HG03045 (cell line): Measurements from ENCODE around the gene TTLL12.

Source experiments
- ATAC-seq: cut with Tn5 transposase; IDR thresholded peaks from one replicate; pipeline ENCODE4 v1.9.1; 2021; ENCODE audit warnings: mild to moderate bottlenecking, moderate library complexity; ENCODE audit not compliant: unreplicated experiment

The TTLL12 gene

DNA sequence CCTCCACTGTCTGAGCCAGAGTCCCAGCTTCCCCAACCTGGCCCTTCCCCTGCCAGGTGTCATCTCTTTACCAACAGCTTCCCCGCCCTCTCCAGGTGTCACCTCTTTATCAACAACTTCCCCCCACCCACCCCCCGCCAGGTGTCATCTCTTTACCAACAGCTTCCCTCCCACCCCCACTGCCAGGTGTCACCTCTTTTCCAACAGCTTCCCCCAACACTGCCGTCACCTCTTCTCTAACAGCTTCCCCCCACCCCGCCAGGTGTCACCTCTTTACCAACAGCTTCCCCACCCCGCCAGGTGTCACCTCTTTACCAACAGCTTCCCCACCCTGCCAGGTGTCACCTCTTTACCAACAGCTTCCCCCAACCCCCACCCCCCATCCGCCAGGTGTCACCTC is 29.8 kb upstream of the TTLL12 start:
- no peak for ATAC-seq

DNA sequence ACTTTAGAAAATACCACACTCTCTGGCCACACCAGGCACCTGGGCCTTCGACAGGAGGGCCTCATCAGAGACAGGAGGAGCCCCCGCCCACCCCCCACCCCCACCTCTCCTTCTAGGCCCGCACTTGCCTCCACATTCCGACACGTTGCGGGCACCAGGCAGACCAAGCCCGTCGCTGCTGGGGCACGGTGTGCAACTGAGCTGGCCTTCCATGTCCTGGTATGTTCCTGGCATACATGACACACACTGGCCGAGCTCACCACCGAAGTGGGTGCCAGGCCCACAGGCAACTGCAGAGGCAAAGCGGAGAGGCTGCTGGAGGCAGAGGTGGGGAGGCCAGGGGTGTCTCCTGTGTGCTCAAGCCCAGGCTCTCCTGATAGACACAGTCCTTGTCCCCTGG is 27.0 kb upstream of the TTLL12 start:
- no peak for ATAC-seq

DNA sequence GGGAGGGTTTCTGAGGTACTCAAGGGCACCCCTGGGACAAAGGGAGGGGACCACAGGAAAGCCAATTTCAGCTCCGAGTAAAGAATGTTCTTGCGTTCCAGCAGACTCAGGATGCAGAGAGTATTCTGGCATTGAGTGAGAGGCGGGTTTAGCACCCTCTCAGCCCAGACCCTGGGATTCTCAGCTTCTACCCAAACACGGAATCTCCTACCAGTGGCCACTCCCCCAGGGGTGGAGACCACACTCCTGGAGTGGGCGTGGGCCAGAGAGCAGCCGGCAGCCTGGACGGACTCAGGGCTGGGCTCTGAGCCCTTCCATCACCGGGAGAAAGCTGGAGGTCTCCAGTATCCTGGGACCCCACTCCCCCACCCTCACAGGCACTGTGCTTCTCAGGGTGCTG is 26.1 kb upstream of the TTLL12 start:
- no peak for ATAC-seq

DNA sequence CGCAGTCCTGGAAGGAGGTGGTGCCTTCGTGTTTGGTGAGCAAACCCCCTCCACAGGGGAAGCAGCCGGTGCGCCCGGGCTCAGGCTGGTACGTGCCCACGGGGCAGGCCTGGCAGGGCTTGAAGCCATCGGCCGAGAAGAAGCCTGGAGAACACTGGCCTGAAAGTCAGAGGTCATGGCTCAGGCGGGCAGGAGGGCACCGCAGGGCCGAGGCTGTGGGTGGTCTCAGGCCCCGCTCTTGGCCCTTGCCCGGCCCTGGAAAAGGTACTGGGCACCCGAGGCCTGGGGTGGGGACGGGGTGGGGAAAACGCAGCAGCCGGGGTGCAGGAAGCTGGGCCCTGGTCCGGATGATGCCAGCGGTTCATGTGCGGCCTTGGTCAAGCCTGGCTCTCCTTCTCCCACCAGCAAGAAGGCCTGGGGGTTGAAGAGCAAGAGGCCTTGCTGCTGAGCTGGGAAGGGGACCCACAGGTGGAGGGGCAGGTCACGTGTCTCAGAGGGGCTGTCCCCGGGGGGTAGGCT is 25.6 kb upstream of the TTLL12 start:
- no peak for ATAC-seq

DNA sequence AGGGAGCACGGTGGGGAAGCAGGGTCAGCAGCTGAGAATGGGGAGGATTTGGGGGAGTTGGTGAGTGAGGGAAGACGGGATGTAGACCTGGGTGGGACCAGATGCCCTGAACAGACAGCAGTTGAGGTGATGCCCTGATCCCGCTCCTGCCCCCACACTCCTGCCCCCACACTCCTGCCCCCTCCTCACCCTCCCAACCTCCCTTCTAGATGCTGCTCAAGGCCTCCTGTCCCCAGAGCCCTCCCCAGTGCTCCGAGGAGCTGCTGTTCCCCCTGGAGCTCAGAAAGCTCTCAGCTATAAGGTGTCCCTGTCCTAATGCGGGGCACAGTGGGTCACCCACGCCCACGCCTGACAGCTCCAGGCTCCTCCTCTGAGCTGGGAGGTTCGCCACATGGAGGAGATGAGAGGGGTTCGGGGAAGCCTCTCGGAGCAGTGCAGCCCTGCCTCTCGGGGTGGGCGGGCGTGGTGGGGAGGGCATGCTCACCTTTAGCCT is 25.1 kb upstream of the TTLL12 start:
- ATAC-seq: no peak

DNA sequence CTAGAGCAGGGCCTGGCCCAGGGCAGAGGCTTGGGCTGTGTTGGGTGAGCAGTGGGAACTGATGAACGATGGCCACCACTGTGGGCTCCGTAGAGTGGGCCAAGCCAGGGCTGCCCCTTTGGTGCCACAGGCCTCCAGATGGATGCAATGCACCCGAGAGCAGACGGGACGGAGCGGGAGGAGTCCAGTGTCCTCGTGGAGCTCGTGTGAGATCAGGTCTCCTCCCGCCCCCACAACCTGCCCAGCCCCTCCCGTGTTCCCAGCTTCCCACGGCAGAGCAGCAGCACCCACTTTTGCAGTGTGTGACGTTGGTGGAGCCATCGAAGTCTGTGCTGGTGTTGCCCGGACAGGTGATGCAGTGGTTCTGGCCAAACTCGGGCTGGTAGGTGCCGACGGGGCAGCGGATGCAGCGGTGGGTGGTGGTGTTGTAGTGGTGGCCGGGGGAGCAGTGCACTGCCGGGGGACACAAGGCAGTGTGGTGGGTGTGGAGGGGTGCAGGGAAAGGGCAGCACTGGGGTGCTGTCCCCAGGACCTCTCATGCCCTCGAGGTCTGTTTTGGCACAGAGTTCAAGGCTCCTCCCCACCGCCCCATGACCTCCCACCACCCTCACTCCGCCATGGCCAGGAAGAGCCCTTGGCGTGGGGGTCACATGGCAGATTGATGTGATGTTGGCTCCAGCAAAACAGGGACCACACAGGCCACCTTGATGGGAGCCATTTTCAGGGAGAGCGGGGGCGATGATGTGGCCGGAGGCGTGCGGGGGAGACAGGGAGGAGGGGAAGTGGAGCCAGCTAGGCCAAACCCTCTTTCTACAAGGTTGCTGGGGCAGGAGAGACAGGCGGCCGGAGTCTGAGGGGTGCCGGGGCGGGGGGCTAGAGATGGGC is 23.9 kb upstream of the TTLL12 start:
- ATAC-seq: no peak

DNA sequence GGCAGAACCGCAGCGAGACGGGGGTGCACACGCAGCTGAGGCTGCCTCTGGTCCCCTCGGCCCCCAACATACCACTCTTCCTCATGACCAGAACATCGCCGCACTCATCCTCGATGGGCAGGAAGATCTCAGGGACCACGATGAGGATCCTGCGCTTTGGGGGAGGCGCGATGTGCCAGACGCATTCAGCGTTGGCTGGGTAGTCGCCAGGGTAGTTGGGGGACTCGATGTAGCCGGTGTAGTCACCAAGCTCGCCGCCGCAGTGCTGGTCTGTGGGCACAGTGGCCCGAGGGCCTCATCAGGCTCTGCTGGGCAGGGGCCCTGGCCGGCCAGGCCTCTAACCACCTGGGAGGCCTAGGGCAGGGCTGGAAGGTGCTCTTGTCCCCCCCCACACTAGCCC is 23.0 kb upstream of the TTLL12 start:
- ATAC-seq: no peak

DNA sequence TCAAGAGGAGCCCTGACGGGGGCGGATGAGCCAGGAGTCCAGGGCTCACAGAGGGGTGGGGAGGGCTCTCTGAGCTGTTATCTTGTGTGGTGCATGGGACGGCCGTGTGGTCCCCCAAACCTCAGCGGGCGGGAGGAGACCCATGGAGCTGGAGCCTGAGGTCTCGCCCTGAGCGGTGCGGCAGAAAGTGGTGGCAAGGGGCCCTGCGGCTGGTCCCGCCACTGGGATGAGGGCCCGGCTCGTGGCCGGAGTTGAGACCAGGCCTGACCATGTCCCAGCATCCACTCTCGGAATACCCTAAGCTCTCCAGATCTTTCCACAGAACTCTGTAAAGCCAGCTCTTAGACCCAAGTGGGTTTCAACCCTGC is 22.6 kb upstream of the TTLL12 start:
- ATAC-seq: no peak

DNA sequence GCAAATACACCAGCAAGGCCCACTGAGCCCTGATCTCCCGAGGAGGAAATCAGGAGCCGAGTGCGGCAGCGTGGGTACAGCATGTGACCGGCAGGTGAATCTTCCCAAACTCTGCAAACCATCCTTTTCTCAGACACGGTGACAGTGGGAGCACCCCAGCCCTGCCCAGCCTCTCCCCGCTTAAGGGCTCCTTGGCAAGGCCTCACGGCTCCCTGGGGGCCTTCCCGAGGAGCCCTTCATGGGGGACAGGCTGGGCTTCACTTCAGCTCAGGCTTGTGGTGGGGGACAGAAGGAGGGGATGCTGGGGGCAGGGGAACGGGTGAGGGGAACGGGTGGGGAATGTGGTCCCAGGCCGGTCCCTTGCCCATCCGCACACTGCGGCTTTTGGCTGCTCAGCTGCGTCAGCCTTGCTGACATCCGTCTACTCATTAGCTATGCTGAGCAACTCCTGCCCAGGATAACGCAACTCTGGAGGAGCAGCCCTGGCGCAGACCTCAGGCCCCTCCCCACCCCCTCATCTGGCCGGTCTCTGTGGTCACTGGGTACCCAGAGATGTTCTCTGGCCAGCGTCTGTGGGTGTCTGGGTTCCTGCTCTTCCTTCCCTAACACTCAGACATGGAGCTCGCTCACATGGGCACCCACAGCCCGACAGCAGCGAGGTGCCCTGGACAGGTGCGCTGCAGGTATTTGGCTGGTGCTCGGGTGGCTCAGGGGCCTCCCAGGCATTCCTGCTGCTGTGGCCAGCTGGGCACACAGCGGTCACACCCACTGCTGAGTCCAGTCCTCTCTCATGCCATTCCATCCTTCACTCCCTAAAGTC is 22.0 kb upstream of the TTLL12 start:
- ATAC-seq: no peak

DNA sequence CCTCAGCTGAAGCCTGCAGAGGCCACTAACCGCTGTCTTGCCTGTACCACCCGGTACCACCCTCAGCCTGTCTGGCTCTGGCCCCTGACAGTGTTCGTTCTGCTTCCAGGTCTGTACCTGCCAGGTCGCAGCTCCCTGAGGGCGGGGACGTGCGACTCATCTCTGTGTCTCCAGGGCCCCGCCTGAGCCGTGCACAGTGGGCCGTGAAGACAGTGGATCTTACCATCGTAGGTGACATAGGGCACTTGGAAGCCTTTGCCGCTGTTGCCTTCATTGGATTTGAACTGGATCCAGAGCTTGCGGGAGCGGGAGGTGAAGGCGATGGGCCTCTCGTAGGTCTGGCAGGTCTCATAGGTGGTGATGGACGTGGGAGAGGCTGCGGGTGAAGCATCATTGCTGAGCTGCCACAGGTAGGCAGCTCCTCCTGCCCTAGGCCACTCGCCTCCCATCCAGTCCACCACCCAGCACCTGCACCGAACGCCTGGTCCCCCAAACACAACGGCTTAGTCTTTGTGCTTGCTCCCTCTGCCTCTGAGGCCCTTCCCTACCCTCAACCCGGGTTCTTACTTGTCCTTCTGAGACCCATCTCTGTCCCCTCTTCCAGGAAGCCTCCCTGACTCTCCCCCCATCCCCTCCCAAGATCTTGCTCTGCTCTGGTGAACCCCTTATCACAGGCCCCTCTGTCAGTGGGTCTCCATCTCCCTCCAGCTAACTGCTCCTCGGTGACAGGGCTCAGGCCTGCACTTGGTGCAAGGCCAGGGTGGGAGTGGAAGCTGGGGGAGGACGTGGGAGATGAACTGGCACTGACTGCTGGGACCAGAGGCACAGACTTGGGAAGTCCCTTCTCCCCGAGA is 21.1 kb upstream of the TTLL12 start:
- ATAC-seq: no peak

DNA sequence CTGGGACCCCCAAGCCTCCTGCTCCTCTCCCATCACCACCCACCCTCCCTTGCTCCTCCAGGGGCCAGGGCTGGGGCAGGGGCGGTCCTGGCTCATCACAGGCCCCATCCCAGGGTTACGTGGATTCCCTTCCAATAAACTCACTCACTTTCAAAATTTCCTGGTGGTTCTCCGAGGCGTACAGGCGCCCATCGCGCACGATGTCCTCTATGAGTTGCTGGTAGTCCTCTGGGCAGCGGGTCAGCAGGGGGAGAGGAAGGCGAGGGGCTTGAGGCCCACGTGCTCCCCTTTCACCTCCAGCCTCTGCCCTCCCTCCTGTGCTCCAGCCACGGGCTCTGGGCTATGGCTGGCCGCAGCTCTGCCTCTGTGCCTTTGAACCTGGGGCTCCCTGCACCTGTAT is 20.5 kb upstream of the TTLL12 start:
- ATAC-seq: no peak

DNA sequence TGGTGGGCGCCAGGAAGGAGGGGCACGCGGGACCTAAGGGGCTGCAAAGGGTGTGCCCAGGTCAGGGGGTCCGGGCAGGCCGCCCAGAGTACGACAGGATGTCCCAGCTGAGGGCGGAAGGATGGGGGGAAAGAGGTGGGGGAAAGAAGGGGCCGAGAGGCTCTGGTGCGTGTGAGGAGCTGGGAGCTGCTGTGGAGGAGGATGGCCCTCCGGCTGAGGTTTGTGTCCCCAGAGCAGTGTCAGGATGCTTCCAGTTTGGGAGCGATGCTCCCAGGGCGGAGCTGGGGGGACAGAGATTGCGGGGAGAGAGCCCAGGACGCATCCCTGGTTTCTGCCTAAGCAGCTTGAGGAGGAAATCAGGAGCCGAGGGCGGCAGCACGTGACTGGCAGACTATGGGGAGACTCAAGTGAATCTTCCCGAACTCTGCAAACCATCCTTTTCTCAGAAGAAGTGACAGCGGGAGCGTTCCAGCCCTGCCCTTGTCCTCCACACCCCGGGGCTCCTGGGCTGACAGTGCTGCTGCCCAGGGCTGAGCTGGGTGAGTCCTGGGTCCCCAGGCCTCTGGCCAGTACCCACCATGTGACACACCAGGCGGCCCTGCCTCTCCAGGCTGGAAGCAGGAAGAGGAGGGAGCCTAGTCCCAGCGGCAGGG is 19.7 kb upstream of the TTLL12 start:
- ATAC-seq: no peak

DNA sequence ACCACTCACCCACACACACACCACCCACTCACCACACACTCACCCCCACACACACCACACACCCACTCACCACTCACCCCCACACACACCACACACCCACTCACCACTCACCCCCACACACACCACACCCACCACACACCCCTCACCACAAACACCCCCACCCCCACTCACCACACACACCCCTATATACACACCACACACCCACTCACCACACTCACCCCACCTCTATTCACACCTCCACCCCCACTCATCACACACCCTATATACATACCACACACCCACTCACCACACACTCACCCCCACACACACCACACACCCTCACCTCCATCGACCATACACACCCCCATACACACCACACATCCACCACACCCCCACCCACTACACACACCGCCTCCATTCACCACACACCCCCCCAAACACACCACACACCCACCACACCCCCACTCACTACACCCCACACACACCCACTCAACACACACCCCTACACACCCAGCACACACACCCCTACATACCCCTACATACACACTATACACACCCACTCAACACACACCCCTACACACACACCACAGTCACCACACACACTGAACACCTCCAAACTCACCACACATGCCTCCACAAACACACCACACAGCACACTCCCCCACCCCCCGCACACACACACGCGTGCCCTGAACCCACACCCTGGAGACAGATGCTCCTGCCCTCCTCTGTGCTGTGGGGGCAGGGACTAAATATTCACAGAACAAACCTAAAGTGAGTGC is 19.0 kb upstream of the TTLL12 start:
- no peak for ATAC-seq

DNA sequence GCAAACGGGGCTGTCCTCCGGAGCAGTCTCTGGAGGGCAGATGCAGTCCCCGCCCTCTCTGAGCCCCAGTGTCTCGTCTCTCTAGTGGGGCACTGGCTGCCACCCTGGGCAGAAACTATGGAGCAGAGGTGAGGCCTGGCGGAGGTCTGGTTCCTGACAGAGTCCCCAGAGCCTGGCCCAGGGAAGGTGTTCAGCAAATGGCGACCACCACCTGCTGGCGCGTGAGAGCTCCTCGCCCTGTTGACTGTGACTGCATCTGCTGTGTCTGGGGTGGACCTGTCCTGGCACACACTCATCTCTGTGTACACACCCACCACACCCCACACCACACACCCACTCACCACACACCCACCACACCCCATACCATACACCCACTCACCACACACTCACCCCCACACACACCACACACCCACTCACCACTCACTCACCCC is 18.3 kb upstream of the TTLL12 start:
- ATAC-seq: no peak

DNA sequence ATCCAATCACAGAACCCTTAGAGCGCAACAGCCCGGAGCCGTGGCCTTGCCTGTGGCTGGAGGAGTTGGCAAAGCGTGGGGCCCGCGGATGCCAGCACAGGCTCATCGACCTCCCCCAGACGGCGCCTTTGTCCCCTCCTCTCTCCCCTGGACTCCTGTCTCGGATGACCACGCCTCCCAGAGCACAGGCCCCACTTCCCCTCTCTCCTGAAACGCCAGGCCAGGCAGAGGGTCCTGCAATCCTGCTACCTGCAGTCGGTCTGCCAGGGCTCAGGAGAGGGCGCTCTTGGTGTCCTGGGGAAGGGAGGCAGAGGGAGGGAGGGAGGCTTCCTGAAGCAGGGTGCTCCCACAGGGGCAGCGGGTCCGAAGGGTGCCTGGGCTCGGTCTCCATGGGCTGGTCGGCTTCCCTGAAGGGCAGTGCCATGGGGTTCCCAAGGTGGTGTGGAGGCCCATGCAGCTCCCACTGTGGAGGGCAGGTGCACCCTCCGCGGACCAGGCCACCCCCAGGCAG is 16.6 kb upstream of the TTLL12 start:
- no peak for ATAC-seq

DNA sequence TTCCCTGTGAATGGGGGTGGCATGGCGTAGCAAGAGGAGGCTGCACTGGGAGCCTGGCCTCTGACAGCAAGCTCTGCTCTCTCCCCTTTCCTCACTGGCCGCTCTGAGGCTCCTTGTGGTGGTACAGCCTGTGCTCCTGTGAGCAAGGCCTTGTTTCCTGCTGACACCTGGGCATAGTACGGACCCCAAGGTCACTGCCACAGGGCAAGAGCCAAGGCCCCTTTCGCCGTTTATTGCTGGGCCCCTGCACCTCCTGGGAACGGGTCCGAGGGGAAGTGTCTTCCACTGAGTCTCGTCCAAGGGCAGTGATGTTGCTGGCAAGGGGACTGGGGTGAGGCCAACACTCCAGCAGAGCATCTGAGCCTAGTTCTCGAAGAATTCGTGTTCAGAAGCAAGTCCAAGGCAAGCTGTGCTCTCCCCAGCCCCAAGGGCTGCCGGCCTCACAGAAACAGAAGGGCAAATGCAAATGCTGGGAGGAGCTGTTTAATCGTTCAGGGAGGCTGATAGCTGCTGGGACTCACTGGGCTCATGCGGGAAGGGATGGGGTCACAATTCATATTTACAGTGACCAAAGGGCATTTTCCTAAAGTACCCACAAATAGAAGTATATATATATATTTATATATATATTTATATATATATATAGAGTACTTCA is 15.9 kb upstream of the TTLL12 start:
- ATAC-seq: no peak

DNA sequence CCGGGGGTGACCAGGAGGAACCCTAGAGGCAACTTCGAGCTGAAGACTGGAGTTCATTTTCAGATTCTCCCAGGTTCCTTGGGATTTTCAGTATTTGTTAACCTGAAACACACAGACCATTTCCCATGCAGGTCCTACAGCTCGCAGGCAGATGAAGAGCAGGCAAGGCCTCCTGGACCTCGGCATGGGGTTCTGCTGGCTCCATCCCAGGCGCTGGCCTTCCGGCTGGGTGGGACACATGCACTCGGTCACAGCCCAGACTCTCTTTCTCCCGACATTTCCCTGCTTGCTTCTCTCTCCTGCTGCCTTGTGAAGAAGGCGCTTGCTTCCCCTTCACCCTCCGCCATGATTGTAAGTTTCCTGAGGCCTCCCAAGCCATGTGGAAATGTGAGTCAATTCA is 15.4 kb upstream of the TTLL12 start:
- ATAC-seq: no peak

DNA sequence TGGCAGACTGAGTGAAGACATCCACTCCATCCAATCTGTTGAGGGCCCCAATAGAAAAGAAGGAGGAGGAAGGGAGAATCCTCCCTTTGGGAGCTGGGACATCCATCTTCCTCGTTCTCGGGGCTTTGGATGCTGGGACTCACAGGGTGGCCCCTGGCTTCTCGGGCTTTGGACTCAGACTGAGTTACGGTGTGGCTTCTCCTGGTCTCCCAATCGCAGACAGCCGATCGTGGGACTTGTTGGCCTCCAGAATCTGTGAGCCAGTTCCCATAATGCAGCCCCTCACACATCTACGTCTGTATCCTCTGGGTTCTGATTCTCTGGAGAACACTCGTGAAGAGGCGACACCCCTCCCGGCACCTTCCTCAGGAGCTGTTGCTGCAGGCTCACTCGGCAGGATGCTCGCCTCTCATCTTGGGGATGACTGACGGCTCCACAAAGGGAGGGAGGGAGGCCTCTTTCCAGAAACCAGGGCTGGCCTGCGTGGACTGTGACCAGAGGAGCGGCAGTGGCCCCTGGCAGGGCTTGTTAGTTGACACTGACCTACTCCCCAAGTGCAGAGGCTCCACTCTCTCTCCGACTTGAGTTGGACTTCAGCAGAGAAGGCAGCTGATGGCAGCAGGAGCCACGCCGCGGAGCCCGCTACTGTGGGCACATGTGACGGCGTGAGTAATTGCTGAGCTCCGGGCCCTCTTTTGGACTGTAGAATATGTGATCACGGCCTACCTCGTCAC is 14.7 kb upstream of the TTLL12 start:
- ATAC-seq: no peak
